Measurements from ENCODE around the gene DERA. TPM values are rescaled to one million over a fixed set of nuclear protein-coding genes. Genes with fewer than 3 reads are reported as not detected.

Gene DERA
- total RNA-seq (2022; extraction: Qiagen RNA extraction; ENCODE audit: low read depth): 38.1 to 56.1 TPM (median 41.7 TPM) in 5 replicates

DNA sequence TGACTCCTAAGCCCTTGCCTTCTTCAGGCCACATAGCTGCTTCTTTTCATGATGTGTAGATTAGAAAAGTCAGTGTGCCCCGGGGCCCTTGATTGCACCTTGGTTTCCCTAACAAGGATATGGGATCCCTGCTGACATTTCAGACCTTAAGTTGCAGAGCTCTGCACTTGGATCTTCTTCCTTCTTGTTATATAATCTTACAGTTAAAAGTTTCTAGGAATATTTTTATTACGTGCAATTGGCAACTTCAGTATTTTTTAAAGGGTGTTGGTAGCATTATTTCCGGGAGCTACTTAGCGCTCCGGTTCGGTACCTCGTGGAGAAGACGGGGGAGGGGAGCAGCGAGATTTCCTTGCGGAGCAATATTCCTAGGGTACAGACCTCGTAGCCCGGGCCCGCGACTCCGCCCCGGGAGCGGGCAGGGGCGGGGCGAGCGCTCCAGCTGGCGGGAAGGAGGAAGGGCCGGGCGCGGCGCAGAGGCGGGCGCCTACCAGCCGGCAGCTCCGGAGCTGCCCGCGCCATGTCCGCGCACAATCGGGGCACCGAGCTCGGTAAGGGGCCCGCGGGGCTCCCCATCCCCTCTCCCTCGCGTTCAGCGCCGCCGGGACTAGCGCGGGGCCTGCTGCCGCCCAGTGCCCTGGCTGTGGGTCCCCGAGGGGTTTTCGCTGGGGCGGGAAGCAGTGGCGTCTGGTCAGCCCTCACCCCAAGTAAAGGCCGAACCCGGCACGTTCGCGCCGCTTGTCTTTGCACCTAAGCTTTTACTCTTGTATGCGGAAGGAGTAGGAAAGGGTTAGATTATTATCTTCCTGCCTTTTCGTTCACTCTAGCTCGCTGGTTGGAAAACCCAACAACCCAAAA lies at the start of gene DERA:
Gene DERA (plus strand): TSS at position 469 of the 858 bp plus-strand sequence. CDS start 52 bp downstream, at position 521.

DNA sequence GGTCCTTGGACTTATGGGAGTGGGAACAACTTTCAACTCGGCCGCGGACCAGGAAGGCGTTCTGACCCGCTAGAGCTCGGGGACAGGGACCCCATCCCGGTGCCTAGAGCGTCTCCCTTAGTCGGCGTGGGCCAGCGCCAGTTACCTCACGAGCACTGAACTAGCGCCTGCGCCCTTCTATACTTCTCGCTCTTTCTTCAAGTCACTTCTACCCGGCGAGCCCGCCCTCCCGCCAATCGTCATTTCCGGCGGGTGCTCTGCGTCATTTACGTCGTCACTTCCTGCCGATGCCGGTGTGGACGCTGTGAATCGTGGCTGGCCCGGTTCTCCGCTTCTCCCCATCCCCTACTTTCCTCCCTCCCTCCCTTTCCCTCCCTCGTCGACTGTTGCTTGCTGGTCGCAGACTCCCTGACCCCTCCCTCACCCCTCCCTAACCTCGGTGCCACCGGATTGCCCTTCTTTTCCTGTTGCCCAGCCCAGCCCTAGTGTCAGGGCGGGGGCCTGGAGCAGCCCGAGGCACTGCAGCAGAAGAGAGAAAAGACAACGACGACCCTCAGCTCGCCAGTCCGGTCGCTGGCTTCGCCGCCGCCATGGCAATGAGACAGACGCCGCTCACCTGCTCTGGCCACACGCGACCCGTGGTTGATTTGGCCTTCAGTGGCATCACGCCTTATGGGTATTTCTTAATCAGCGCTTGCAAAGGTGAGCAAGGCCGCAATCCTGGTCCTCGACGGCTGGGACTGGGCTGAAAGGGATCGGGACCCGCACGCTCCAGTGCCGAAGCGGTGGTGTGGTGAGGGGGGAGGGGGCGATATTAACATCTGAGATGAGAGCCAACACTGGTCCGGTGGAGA lies 28.8 kb upstream of the DERA start, which contains the start of gene STRAP:
Gene STRAP (plus strand): TSS at position 270 of the 854 bp plus-strand sequence. CDS start 321 bp downstream, at position 591.

Other genes starting within 250 kb of the DERA start
- gene EPS8, start 121.9 kb upstream of the DERA start, total RNA-seq (2022; extraction: Qiagen RNA extraction; ENCODE audit: low read depth): 27.7 to 38.4 TPM (median 32.8 TPM) in 5 replicates
- gene STRAP, start 28.9 kb upstream of the DERA start, total RNA-seq (2022; extraction: Qiagen RNA extraction; ENCODE audit: low read depth): 190 to 206 TPM (median 195 TPM) in 5 replicates

Measured in A549 treated with DMSO at 1 μM for 4 hours (cell line).